ENCODE data around the gene PPP3CB. TPM values are rescaled to one million over a fixed set of nuclear protein-coding genes. Genes with fewer than 3 reads are reported as not detected.

Gene PPP3CB
- total RNA-seq, 1 experiment from 2014 or later = 16.9 TPM

DNA sequence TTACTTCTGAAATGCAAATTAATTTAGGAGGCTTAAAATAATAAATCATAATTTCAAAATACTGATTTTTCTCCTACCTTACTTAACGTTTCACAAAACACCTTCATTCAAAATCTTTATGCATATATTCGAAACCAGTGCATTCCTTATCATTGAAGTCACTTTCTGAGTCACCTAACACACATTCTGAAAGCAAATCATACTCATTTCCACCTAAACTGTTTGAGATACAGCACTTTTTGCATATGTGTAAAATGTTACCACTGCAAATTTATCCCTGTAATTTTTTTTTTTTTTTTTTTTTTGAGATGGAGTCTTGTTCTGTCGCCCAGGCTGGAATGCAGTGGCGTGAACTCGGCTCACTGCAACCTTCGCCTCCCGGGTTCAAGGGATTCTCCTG lies 15.7 kb downstream of the PPP3CB start:
- DNase-seq (ENCODE audit: low read depth) = peak; percentile 75

DNA sequence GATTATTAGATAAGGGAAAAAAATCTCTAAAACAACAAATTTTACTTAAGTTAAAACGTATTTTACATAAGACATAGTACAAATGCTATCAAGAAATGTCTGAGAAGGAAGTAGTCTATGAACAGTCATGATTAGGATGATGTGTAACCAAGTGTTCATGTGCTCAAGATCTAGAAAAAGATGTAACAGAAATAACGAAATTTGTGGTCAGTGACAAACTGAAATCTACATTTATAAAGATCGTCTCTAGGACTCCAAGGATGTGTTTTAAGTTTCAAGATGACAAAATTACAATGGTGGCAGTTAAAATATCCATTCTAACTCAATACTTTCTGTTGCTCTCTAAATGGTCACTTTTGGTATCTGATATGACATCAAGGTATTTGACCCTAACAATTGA lies 17.2 kb downstream of the PPP3CB start:
- DNase-seq (ENCODE audit: low read depth) = no peak

DNA sequence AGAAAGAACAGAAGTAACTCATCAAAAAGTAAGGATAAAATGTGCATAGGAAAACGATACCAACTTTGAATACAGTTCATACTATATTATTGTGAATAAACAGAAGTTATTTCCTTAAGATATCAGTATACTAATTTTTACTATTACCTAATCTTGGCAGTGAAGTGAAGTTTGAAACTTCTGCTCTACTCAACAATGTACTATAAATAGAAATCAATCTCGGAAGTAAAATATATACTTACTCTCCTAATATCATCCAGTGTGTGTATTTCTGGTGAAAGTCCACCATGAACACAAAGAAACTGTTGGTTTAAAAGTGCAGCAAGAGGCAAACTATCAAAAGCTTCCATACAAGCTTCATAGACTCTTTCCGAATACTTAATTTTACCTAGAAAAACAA lies 24.6 kb downstream of the PPP3CB start:
- DNase-seq (ENCODE audit: low read depth) = no peak

DNA sequence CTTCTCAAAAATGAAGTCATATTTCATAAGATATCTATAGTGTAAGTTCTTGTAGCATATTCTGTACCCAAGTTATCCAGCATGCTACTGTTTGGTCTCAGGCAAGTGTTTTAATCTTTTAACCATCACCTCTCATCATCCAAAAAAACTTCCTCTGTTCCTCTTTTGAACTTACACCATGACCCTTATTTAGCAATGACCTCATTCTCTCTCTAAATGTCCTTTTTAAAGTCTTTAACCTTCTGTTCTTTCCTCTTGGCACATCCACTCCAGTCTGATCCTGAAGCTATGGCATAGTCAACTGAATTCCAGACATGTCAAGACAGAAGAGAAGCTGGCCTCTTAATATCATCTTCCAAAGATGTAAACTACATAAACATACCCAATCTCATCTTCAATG lies 26.2 kb downstream of the PPP3CB start:
- DNase-seq (ENCODE audit: low read depth) = no peak

DNA sequence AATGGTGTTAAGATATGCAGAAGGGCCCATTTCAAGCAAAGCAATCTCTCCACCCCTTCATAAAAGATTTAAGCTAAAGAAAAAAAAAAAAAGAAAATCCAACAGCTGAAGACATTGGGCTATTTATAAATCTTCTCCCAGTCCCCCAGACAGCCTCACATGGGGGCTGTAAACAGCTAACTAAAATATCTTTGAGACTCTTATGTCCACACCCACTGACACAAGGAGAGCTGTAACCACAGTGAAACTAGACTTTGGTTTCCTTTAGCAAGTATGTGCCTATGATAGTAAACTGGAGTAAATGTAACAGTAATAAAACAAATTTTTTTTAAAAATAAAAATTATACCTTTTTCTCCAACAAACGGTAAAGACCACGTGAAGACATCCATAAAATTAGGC lies 28.6 kb downstream of the PPP3CB start:
- DNase-seq (ENCODE audit: low read depth) = no peak

DNA sequence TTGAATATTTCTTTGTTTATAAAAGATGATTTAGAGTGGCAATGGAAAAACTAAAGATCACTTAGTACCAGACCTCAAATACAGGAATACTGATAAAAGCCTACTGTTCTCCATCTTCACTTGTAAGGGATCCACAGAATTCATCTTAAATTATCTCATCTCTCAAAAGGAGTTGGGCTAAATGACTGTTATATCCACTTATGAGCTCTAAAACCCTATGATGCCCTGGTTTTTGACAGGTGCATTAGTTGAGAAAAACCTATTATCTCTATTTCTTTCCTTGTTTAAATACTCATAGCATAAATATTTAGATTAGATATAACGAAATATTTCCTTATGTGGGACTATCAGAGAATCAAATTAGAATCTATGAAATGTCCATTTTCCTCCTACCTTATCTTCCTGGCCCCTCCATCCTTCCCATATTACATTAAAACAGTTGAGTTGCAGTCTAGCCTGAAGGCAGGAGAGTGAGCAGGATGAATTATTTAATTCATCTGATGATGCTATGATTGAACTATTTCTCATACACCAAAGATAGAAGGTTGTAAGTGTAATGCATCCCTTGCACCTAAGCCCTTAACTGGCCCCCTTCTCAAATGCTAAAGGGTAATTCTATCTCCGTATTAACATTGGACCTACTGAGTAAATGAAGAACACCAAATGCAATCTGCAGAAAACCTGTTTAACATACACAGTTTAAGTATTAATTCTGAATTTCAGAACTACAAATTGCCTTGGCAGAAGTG lies 29.7 kb downstream of the PPP3CB start:
- DNase-seq (ENCODE audit: low read depth) = no peak

DNA sequence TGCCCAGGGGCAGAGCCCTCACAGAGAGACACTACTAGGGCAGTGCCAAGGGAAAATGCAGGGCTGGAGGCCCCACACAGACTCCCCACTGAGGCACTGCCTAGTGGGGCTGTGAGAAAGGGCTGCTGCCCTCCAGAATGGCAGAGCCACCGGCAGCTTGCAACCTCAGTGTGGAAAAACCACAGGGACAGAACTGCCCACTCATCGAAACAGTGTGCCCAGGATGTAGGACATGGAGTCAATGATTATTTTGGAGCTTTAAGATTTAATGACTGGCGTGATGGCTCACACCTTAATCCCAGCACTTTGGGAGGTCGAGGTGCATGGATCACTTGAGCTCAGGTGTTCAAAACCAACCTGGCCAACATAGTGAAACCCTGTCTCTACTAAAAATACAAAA lies 34.9 kb downstream of the PPP3CB start:
- DNase-seq (ENCODE audit: low read depth) = no peak

DNA sequence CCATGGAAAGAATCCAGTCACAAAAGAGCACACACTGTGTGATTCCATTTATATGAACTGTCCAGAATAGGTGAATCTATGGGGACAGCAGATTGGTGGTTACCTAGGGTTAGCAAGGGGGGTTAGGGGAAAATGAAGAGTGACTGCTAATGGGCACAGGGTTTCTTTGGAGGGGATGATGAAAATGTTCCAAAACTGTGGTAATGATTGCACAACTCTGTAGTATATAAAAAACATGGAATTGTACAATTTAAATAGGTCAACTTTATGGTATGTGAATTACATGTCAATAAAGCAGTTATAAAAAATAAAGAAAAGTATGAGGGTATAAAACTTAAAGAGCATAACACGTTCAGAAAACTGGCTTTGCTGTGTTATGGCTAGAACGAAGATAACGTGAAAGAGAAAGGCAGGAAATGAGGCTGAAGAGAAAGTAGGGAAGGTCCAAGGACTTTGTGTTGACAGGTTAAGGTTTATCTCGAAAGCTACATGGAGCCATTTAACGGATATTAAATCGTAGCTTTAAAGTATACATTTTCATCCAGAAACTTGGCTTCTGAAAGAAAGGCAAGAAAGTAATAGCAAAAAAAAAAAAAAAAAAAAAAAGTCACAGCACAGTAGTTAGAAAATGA lies 36.0 kb downstream of the PPP3CB start:
- no peak for DNase-seq (ENCODE audit: low read depth)

DNA sequence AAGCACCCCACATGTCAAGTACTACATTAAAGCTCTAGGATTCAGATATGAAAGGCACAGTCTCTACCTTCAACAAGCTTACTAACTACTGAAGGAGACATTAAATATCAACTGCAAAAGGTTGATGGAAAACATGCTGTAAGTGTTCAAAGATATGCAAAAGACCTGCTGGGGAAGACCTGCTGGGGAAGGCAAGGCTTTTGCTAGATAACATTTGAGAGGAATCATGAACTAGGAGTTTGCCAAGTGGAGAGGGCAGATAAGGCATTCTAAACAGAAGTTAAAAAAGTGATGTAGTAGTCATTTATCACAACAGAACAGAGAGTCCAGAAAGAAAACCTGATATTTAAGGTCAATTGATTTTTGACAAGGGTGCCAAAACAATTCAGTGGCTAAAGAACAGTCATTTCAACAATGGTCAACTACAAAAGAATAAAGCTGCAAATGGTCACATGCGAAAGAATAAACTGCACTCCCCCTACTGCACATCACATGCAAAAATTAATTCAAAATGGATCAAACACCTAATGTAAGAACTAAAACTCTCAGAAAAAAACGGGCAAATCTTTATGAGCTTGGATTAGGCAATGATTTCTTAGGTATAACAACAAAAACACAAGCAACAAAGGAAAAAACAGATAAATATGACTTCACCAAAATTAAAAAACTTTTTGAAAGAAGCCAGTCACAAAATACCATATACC lies 39.5 kb downstream of the PPP3CB start:
- no peak for DNase-seq (ENCODE audit: low read depth)

DNA sequence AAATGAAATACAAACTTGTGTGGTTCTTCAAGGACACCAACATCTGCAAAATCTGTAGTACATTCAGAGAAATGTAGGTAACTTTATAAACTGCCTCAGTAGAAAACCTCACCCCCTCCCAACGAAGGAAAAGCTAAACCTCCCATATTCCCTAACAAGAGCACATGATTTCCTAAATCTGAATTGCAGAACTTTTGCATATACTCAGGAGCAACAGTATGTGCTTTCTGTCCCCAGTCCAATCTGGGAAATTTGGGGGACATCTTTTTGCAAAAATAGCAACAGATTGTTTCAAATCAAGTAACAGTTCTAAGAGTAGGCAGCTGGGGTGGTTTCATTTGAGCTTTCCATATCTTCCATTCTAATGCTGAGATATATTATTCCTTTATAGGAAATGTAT lies 46.7 kb downstream of the PPP3CB start:
- DNase-seq (ENCODE audit: low read depth) = no peak

DNA sequence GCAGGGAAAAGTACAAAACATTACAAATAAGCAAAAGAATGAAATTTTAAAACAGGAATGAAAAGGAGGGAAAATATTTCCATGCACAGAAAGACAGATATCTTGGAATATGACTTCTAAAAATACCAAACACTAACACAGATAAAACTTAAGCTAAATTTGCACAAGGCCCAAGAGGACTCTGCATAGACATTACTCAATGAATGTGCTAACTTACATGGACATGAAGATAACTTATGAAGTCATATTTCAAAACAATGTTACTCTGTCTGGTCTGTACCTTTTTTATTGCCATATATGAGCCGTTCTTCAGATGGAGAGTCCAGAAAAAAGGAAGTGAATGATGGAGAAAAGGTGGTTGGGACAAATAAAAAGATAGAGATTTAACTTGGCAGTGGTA lies 47.4 kb downstream of the PPP3CB start:
- no peak for DNase-seq (ENCODE audit: low read depth)

DNA sequence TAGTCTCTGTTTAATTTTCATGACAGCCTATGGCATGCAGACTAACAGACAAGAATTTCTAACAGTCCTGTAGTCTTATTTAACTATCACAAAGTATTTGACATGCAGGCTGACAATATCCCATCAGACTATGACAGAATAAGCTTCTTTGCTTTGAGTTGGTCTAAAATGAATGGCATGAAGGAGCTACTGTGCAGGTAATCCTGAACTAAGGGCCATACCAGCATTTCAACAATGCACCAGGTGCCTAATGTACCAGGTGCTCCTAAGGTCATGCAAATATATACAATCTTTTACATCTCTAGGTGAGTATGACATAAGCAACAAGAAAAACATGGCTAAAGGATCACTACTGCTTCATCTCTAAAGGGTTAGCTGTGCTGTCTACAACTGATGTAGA lies 48.9 kb downstream of the PPP3CB start:
- no peak for DNase-seq (ENCODE audit: low read depth)

DNA sequence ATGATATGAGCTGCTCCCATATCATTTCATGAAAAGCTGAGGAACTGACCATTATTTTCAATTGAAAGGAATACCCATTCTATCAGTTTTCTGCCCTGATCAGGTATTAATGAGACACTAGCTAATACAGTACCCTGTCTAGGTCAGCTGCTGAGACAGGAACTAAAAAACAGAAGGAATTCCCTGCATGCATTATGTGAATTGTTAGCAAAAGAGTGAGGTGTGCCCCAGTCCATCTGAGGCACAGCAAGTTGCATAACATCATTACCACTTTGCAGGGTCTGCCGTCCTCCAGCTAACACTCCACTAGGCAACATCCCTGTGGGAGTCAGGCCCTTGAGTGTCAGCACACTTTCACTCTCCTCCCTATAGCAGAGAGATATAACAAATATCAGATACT lies 51.4 kb downstream of the PPP3CB start:
- no peak for DNase-seq (ENCODE audit: low read depth)

DNA sequence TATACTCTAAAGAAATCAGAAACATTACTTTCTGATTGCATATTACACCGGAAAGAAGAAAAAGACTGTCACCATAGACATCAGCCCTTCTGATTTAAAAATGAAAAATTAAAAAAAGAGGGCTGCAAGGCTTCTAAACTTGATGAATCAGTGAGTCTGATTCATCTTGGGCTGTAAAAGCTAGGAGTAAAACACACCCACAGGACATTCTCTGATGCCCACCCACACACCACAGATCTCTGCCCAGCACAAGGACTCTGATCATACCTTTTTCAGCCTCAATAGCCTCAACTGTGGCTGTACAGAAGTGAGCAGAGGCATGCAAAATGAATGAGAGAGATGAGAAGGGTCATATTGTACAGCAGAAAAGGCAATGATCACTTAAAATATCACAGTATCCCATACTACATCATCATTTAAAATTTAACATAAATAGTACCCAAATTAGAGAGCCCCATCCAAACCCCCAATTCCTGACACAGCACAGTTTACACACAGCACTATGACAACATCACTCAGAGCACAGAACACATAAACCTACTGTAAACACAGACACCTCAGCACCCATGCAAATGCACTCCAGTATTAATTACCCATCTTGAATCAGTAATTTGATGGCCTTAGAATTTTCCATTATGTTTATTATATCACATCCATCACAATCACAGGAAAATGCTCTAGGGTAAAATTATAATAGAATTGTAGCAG lies 56.1 kb downstream of the PPP3CB start:
- peak; percentile 51 for DNase-seq (ENCODE audit: low read depth)

DNA sequence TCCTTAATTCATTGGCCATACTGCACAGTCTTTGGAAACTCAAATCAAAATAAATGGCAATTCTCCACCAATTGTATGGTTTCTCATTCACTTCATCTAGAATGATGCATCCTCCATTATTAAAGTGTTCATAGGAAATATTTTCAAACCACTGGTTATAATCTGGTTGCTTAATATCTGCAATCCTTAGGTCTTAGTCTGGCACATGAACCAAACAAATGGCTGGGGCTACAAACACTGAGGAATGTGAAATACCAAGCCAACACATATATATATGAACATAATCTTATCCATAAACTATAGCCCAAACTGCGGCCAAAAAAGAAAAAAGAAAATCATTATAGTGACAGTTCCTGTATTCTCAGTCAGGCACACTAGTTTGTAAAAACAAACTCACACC lies 56.8 kb downstream of the PPP3CB start:
- no peak for DNase-seq (ENCODE audit: low read depth)

DNA sequence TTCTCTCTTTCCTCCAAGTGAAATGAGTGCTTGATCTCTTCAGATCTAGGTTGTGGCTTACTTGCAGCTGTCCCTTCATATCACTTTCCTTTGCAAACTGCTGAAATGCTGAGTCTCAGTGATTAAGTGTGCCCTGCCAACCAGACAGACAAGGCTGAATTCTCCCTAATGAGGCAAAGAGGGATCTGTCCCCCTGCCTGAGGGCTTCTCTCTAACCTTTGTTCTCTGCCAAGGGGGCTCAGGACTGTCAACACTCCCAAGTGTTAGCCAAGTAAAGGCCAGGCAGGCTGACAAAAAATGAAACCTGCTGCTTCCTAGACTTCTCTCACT lies 62.3 kb downstream of the PPP3CB start, which contains the start of gene MSS51:
Gene MSS51 (minus strand): TSS at position 24 of the 330 bp plus-strand sequence. CDS start 5,277 bp downstream, outside the sequence.
- DNase-seq (ENCODE audit: low read depth) = no peak

DNA sequence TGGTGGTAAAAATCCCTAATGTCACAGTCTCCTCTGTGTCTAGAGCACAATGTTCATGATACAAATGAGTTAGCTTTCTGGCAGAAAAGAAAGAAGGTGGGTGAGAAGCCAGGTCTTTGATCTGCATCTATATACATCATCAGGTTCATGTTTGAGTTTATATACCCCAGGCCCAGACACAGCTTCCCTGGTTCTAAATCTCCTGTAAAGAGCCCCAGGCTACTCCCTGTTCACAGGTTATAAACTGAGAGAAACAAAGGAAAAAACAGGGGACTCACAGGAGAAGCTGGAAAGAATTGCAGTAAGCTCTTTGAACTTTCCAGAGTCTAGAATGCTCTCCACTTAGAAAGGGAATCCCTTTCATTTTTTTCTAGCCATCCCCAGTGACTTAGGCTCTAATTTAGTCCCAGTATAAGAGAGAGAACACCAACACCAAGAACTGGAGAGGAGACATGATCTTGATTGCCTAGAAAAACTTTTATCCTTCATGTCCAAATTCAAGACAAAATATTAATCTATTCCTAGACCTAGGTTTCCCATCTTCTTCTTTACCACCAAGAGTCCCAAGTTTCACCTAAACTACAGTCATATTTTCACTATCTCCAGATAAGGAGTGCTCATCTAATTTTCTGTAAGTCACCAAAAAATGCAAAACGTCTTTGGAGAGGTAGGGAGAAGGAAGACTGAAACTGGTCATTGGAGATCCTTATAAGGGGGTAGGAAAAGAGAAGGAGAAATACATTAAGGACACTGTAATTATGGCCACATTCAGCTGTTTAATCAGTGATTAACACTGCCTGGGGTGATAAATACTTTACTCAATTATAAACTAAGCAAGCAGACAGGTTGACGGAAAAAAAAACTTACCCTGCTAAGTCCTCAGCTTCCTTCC lies 62.9 kb downstream of the PPP3CB start:
- no peak for DNase-seq (ENCODE audit: low read depth)

DNA sequence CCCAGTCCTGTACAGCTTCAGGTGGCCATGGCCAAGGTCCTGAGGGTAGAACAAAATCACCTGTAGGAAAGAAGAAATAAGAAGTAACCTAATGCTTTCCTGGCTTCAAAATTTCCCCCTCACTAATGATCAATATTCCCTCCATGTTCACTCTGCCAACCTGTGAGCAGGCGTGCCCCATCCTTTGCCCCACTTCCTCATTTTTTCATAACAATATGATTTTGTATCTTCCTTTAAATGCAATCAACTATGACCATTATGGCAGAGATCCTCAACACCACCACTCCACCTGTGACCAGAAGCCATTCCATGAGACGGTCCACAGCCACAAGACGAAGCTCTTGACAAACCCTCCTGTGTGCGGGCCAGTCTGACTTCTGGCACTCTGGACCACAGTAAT lies 69.5 kb downstream of the PPP3CB start:
- no peak for DNase-seq (ENCODE audit: low read depth)

DNA sequence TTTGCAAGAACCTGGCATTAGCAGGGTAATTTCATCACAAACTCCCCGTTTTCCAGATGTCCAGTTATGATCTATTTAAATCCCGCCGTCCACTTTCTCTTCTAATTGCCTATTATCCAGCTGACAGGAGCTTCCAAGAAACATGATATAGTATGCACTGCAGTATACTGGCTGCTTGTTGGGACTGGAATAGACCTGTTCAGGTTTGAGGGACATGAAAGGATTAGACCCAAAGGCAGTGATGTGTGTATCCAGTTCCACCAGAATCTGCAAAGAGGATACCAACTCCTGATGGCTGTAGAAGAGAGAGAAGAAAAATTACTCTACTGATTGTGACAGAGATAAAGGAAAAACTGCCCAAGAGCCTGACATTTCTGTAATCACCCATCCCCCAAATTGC lies 71.3 kb downstream of the PPP3CB start:
- DNase-seq (ENCODE audit: low read depth) = peak; percentile 23

DNA sequence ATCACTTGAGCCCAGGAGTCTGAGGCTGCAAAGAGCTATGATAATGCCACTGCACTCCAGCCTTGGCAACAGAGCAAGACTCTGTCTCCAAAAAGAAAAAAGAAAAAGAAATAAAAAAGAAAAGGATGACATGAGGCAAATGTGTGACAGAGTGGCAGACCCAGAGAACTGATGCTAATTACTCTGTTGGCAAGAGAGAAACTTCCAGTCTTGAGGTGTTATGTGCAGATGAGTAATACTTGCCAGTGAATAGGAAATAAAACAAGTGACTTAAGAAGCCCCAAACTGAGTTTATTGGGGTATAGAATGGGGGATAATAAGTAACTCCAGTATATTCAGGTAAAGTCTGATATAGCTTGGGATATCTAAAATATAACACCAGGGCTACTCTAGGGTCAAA lies 72.5 kb downstream of the PPP3CB start:
- no peak for DNase-seq (ENCODE audit: low read depth)

DNA sequence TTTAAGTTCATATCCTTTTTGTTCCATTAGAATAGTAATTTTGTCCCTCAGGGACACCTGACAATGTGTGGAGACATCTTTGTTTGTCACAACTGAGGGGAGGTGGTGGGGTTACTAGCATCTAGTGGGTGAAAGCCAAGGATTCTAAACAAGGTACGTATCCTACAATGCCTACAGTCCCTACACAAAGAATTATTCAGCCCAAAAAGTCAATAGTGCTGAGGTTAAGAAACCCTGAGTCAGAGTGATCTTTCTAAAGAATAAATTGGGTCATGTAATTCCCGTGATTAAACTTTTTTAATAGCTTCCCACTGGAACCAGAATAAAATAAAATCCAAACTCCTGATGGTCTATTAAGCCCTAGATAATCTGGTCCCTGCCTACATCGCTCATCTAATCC lies 79.3 kb downstream of the PPP3CB start:
- DNase-seq (ENCODE audit: low read depth) = no peak

Measured in M059J (cell line).